ENCODE measurements around the gene ZNF608.

The ZNF608 gene

DNA sequence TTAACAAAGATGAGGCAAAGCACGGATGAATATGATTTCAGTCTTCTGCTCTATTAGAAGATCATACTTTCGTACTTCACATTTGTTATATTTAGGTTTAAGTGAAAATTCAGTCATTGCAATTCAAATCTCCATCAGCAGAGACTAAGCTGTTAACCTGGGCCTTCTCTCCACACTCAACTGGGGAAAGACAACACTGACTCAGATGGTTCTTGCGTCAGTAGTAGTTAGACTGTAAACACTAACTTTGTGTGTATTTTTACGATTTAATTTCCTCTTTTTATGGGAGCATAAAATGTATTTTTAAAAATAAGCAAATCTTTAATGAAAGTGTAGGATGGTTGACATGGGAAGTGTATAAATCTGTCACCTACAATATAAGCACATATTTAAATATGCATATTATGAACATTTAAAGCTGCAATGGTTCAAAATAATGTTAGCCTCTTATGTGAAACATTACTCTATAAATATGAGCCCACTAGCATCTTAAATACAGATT, 42.7 kb upstream of the ZNF608 start:
- Histone ChIP-seq H3K23ac (ENCODE audit: low read length) (no peak overlapping the region), H2BK120ac (ENCODE audit: low read depth, low read length) (no peak overlapping the region), H4K8ac (ENCODE audit: low read depth, low read length) (no peak overlapping the region), H3K4me3 (ENCODE audit: low read length) (no peak overlapping the region), H4K5ac (ENCODE audit: low read length) (no peak overlapping the region), H3K4ac (ENCODE audit: low read depth, low read length) (no peak overlapping the region), H3K36me3 (ENCODE audit: control insufficient read depth, insufficient read depth, low read length) (no peaks in the 10 kb centered on the region), H2BK15ac (replicated peaks; ENCODE audit: low read depth) (no peak overlapping the region), H3K79me2 (ENCODE audit: control insufficient read depth, insufficient read depth, low read length) (no peaks in the 10 kb centered on the region), H2BK5ac (ENCODE audit: low read length) (no peak overlapping the region), H3K4me2 (ENCODE audit: low read length) (no peak overlapping the region), H3K18ac (ENCODE audit: low read length) (no peak overlapping the region), H3K27ac (ENCODE audit: low read depth, low read length) (no peak overlapping the region), H3K56ac (ENCODE audit: low read length) (no peak overlapping the region), H3K4me1 (ENCODE audit: control insufficient read depth, low read depth, low read length) (no peaks in the 10 kb centered on the region), H3K9ac (ENCODE audit: low read length) (no peak overlapping the region), H3K79me1 (ENCODE audit: low read length) (no peaks in the 10 kb centered on the region), H3K27me3 (ENCODE audit: insufficient read depth, low read length, poor library complexity) (no peaks in the 10 kb centered on the region), H2AK5ac (ENCODE audit: low read length) (no peak overlapping the region)
- DNase-seq = no peak
- no CpG with 5 or more reads among the region's 4 CpGs for WGBS (ENCODE audit: extremely low coverage, insufficient coverage, low lambda C conversion rate)

DNA sequence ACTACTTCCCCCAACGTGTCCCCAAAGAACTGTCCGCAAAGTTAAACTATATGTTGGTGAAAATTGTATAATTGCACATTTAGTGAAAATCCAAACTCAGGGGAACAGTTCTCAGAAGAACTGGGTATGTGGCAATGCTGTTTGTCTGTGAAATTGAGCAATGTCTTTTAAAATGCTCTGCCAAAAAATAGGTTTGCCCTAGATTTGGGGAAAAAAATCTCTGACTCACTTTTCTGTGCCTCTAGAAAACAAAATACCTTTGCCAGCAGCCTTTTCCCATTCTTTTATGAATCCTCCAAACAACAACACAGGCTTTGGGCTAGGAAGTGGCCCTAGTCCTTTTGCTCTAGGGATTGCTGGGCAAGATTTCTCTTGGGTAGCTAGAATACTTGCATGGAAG, 37.4 kb upstream of the ZNF608 start:
- Histone ChIP-seq H3K9ac (ENCODE audit: low read length) (no peak overlapping the region), H3K23ac (ENCODE audit: low read length) (no peak overlapping the region), H3K27me3 (ENCODE audit: insufficient read depth, low read length, poor library complexity) (no peaks in the 10 kb centered on the region), H2BK15ac (replicated peaks; ENCODE audit: low read depth) (no peak overlapping the region), H3K18ac (ENCODE audit: low read length) (no peak overlapping the region), H3K56ac (ENCODE audit: low read length) (no peak overlapping the region), H3K4me1 (ENCODE audit: control insufficient read depth, low read depth, low read length) (no peaks in the 10 kb centered on the region), H4K8ac (ENCODE audit: low read depth, low read length) (no peak overlapping the region), H3K4ac (ENCODE audit: low read depth, low read length) (no peak overlapping the region), H2AK5ac (ENCODE audit: low read length) (no peak overlapping the region), H2BK5ac (ENCODE audit: low read length) (no peak overlapping the region), H3K4me2 (ENCODE audit: low read length) (no peak overlapping the region), H3K79me2 (ENCODE audit: control insufficient read depth, insufficient read depth, low read length) (no peaks in the 10 kb centered on the region), H3K36me3 (ENCODE audit: control insufficient read depth, insufficient read depth, low read length) (no peaks in the 10 kb centered on the region), H3K79me1 (ENCODE audit: low read length) (no peaks in the 10 kb centered on the region), H3K27ac (ENCODE audit: low read depth, low read length) (no peak overlapping the region), H4K5ac (ENCODE audit: low read length) (no peak overlapping the region), H2BK120ac (ENCODE audit: low read depth, low read length) (no peak overlapping the region), H3K4me3 (ENCODE audit: low read length) (no peak overlapping the region)
- no peak for DNase-seq
- no CpG with 5 or more reads among the region's 2 CpGs for WGBS (ENCODE audit: extremely low coverage, insufficient coverage, low lambda C conversion rate)

DNA sequence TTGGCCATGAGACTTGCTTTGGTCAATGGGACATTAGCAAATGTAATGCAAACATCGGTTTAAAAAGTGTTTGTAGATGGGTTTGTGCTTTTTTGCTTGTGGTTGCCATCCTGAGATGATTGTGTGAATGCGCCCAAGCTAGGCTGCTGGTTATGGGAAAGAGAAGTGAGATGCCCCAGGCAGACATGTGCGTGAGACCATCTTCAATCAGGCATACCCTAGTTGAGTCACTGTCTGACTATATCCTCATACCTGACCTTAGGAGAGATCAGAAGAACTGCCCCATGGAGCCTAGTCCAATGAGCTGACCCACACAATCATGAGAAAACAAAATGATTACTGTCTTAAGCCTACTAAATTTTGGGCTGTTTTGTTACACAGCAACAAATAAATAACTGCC, 36.8 kb upstream of the ZNF608 start:
- Histone ChIP-seq H3K56ac (ENCODE audit: low read length) (no peak overlapping the region), H3K4me2 (ENCODE audit: low read length) (no peak overlapping the region), H3K23ac (ENCODE audit: low read length) (no peak overlapping the region), H2BK15ac (replicated peaks; ENCODE audit: low read depth) (no peak overlapping the region), H3K79me1 (ENCODE audit: low read length) (no peaks in the 10 kb centered on the region), H4K8ac (ENCODE audit: low read depth, low read length) (no peak overlapping the region), H3K27me3 (ENCODE audit: insufficient read depth, low read length, poor library complexity) (no peaks in the 10 kb centered on the region), H3K9ac (ENCODE audit: low read length) (no peak overlapping the region), H3K18ac (ENCODE audit: low read length) (no peak overlapping the region), H2BK120ac (ENCODE audit: low read depth, low read length) (no peak overlapping the region), H3K4me3 (ENCODE audit: low read length) (no peak overlapping the region), H3K36me3 (ENCODE audit: control insufficient read depth, insufficient read depth, low read length) (no peaks in the 10 kb centered on the region), H3K27ac (ENCODE audit: low read depth, low read length) (no peak overlapping the region), H2BK5ac (ENCODE audit: low read length) (no peak overlapping the region), H3K4ac (ENCODE audit: low read depth, low read length) (no peak overlapping the region), H3K79me2 (ENCODE audit: control insufficient read depth, insufficient read depth, low read length) (no peaks in the 10 kb centered on the region), H2AK5ac (ENCODE audit: low read length) (no peak overlapping the region), H3K4me1 (ENCODE audit: control insufficient read depth, low read depth, low read length) (no peaks in the 10 kb centered on the region), H4K5ac (ENCODE audit: low read length) (no peak overlapping the region)
- DNase-seq = no peak
- no CpG with 5 or more reads among the region's 3 CpGs for WGBS (ENCODE audit: extremely low coverage, insufficient coverage, low lambda C conversion rate)

DNA sequence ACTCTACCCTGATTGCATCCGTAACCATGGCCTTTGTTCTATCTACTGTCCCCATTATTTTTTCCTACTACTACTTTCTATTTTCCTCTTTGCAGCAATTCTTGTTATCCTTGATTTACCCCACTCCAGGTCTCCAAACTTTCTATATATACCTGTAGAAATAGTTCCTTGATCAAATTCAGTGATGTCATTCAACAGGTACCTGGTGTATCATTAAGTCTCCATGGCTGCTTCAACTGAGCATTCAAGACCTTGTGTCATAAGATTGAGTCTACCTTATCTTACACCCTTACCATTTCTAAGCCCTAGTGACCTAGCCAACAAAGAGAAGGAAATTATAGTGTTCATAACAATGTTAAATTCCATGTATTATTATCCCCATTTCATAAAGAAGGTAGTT, 35.8 kb upstream of the ZNF608 start:
- Histone ChIP-seq H3K18ac (ENCODE audit: low read length) (no peak overlapping the region), H4K5ac (ENCODE audit: low read length) (no peak overlapping the region), H3K23ac (ENCODE audit: low read length) (no peak overlapping the region), H2BK120ac (ENCODE audit: low read depth, low read length) (no peak overlapping the region), H2BK5ac (ENCODE audit: low read length) (no peak overlapping the region), H4K8ac (ENCODE audit: low read depth, low read length) (no peak overlapping the region), H3K4me3 (ENCODE audit: low read length) (no peak overlapping the region), H3K4me2 (ENCODE audit: low read length) (no peak overlapping the region), H3K27ac (ENCODE audit: low read depth, low read length) (no peak overlapping the region), H2AK5ac (ENCODE audit: low read length) (no peak overlapping the region), H3K4ac (ENCODE audit: low read depth, low read length) (no peak overlapping the region), H3K36me3 (ENCODE audit: control insufficient read depth, insufficient read depth, low read length) (no peaks in the 10 kb centered on the region), H3K79me2 (ENCODE audit: control insufficient read depth, insufficient read depth, low read length) (no peaks in the 10 kb centered on the region), H3K4me1 (ENCODE audit: control insufficient read depth, low read depth, low read length) (no peaks in the 10 kb centered on the region), H2BK15ac (replicated peaks; ENCODE audit: low read depth) (no peak overlapping the region), H3K56ac (ENCODE audit: low read length) (no peak overlapping the region), H3K27me3 (ENCODE audit: insufficient read depth, low read length, poor library complexity) (no peaks in the 10 kb centered on the region), H3K79me1 (ENCODE audit: low read length) (no peaks in the 10 kb centered on the region), H3K9ac (ENCODE audit: low read length) (no peak overlapping the region)
- DNase-seq = no peak
- no CpG with 5 or more reads among the region's 1 CpG for WGBS (ENCODE audit: extremely low coverage, insufficient coverage, low lambda C conversion rate)

DNA sequence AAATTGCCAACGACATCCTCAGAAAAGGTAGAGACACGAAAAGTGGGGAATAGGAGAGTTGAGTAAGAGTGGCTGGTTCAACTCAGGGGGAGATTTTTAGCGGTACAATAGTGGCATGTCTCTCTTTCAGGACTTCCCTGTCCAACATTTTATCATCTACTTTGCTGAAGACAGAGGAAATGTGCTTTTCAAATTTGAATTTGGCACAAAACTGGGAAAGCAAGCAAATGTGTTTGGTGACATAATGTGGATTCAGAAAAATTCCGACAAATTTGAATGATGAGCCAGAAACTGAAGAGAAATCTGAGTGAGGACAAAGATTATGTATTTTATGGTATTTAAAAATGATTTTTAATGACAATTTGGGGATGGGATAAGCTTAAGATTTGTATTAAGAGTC, 33.6 kb upstream of the ZNF608 start:
- Histone ChIP-seq H2BK5ac (ENCODE audit: low read length) (no peak overlapping the region), H3K4me3 (ENCODE audit: low read length) (no peak overlapping the region), H4K8ac (ENCODE audit: low read depth, low read length) (no peak overlapping the region), H2AK5ac (ENCODE audit: low read length) (no peak overlapping the region), H3K27ac (ENCODE audit: low read depth, low read length) (no peak overlapping the region), H3K4me1 (ENCODE audit: control insufficient read depth, low read depth, low read length) (no peaks in the 10 kb centered on the region), H3K4ac (ENCODE audit: low read depth, low read length) (no peak overlapping the region), H3K56ac (ENCODE audit: low read length) (no peak overlapping the region), H3K27me3 (ENCODE audit: insufficient read depth, low read length, poor library complexity) (no peaks in the 10 kb centered on the region), H3K79me2 (ENCODE audit: control insufficient read depth, insufficient read depth, low read length) (no peaks in the 10 kb centered on the region), H3K36me3 (ENCODE audit: control insufficient read depth, insufficient read depth, low read length) (no peaks in the 10 kb centered on the region), H3K4me2 (ENCODE audit: low read length) (no peak overlapping the region), H3K9ac (ENCODE audit: low read length) (no peak overlapping the region), H2BK120ac (ENCODE audit: low read depth, low read length) (no peak overlapping the region), H3K79me1 (ENCODE audit: low read length) (no peaks in the 10 kb centered on the region), H3K18ac (ENCODE audit: low read length) (no peak overlapping the region), H3K23ac (ENCODE audit: low read length) (no peak overlapping the region), H4K5ac (ENCODE audit: low read length) (no peak overlapping the region), H2BK15ac (replicated peaks; ENCODE audit: low read depth) (no peak overlapping the region)
- no peak for DNase-seq
- WGBS (ENCODE audit: extremely low coverage, insufficient coverage, low lambda C conversion rate) = no CpG with 5 or more reads among the region's 4 CpGs

Data from mesendoderm (in vitro differentiated cells).